ENCODE measurements around the gene VPREB3.

Gene VPREB3

GRCh38 chr22:23754220-23754919, at the start of gene VPREB3:
Gene VPREB3 (minus strand): TSS chr22:23754425. CDS start chr22:23754363, 62 bp downstream.
- no peaks in the 10 kb centered on the region for H3K9me2 ChIP-seq (replicated peaks; ENCODE audit: insufficient read depth, low read length)
- H3K36me3 ChIP-seq (replicated peaks; ENCODE audit: insufficient read depth, low read length) = no peaks in the 10 kb centered on the region
- H3K4me1 ChIP-seq (ENCODE audit: low read length) = peaks cover 5% of the 10 kb centered on the region; the same call in 1 of the 2 replicates
- DNase-seq = no peak
- peaks cover 3% of the 10 kb centered on the region; the same call in 1 of the 2 replicates for H3F3A ChIP-seq (ENCODE audit: insufficient read depth, low read length)
- TF ChIP-seq EZH2 (optimal IDR thresholded peaks at IDR 0.05; ENCODE audit: low read depth, low read length) = no peak
- no peak for TF ChIP-seq CTCF (IDR thresholded peaks at IDR 0.05; ENCODE audit: low read length)
- TF ChIP-seq EZH2phosphoT487 (IDR thresholded peaks at IDR 0.05; ENCODE audit: low read length) = no peak
- H3K4me3 ChIP-seq (ENCODE audit: low read length) = no peak within 1 kb of the TSS
- no peak within 1 kb of the TSS for H2AFZ ChIP-seq (ENCODE audit: low read length)
- no peak within 1 kb of the TSS for H3K27ac ChIP-seq (ENCODE audit: low read length)
- no peaks in the 10 kb centered on the region for H3K79me2 ChIP-seq (ENCODE audit: low read length)
- H3K4me2 ChIP-seq (ENCODE audit: low read depth, low read length) = no peak within 1 kb of the TSS
- H4K20me1 ChIP-seq (ENCODE audit: insufficient read depth, low read length) = no peaks in the 10 kb centered on the region
- H3K9ac ChIP-seq (ENCODE audit: low read length) = no peak within 1 kb of the TSS
- H3K9me3 ChIP-seq (replicated peaks; ENCODE audit: insufficient read depth, low read length) = no peaks in the 10 kb centered on the region
- H3K27me3 ChIP-seq (replicated peaks; ENCODE audit: insufficient read depth, low read length) = no peaks in the 10 kb centered on the region

GRCh38 chr22:23803001-23803819, 49.0 kb upstream of the VPREB3 start:
- TF ChIP-seq EZH2phosphoT487 (IDR thresholded peaks at IDR 0.05; ENCODE audit: low read length) = no peak
- TF ChIP-seq EZH2 (optimal IDR thresholded peaks at IDR 0.05; ENCODE audit: low read depth, low read length) = no peak
- TF ChIP-seq CTCF (IDR thresholded peaks at IDR 0.05; ENCODE audit: low read length) = no peak
- Histone ChIP-seq H3K9me3 (replicated peaks; ENCODE audit: insufficient read depth, low read length) (no peaks in the 10 kb centered on the region), H4K20me1 (ENCODE audit: insufficient read depth, low read length) (no peaks in the 10 kb centered on the region), H3K4me1 (ENCODE audit: low read length) (peaks cover 17% of the 10 kb centered on the region), H3F3A (ENCODE audit: insufficient read depth, low read length) (peaks cover 4% of the 10 kb centered on the region; the same call in 1 of the 2 replicates), H3K79me2 (ENCODE audit: low read length) (no peaks in the 10 kb centered on the region), H3K9me2 (replicated peaks; ENCODE audit: insufficient read depth, low read length) (no peaks in the 10 kb centered on the region), H3K27ac (ENCODE audit: low read length) (no peak overlapping the region), H3K9ac (ENCODE audit: low read length) (no peak overlapping the region), H3K27me3 (replicated peaks; ENCODE audit: insufficient read depth, low read length) (no peaks in the 10 kb centered on the region), H2AFZ (ENCODE audit: low read length) (no peak overlapping the region), H3K4me2 (ENCODE audit: low read depth, low read length) (no peak overlapping the region), H3K4me3 (ENCODE audit: low read length) (no peak overlapping the region), H3K36me3 (replicated peaks; ENCODE audit: insufficient read depth, low read length) (no peaks in the 10 kb centered on the region; the same call in none of the 2 replicates)
- DNase-seq = no peak

GRCh38 chr22:23801886-23802377, 47.7 kb upstream of the VPREB3 start:
- no peak overlapping the region for H3K4me3 ChIP-seq (ENCODE audit: low read length)
- H3K79me2 ChIP-seq (ENCODE audit: low read length) = no peaks in the 10 kb centered on the region
- H3K36me3 ChIP-seq (replicated peaks; ENCODE audit: insufficient read depth, low read length) = no peaks in the 10 kb centered on the region; the same call in none of the 2 replicates
- H3K9me2 ChIP-seq (replicated peaks; ENCODE audit: insufficient read depth, low read length) = no peaks in the 10 kb centered on the region
- no peak overlapping the region for H3K4me2 ChIP-seq (ENCODE audit: low read depth, low read length)
- H3K4me1 ChIP-seq (ENCODE audit: low read length) = peaks cover 14% of the 10 kb centered on the region
- no peaks in the 10 kb centered on the region for H3K9me3 ChIP-seq (replicated peaks; ENCODE audit: insufficient read depth, low read length)
- H3K27me3 ChIP-seq (replicated peaks; ENCODE audit: insufficient read depth, low read length) = no peaks in the 10 kb centered on the region
- DNase-seq = no peak
- H3K9ac ChIP-seq (ENCODE audit: low read length) = no peak overlapping the region
- TF ChIP-seq EZH2 (optimal IDR thresholded peaks at IDR 0.05; ENCODE audit: low read depth, low read length) (no peak), EZH2phosphoT487 (IDR thresholded peaks at IDR 0.05; ENCODE audit: low read length) (no peak), CTCF (IDR thresholded peaks at IDR 0.05; ENCODE audit: low read length) (no peak)
- H2AFZ ChIP-seq (ENCODE audit: low read length) = no peak overlapping the region
- peaks cover 4% of the 10 kb centered on the region; the same call in 1 of the 2 replicates for H3F3A ChIP-seq (ENCODE audit: insufficient read depth, low read length)
- no peaks in the 10 kb centered on the region for H4K20me1 ChIP-seq (ENCODE audit: insufficient read depth, low read length)
- no peak overlapping the region for H3K27ac ChIP-seq (ENCODE audit: low read length)
